ENCODE results near the gene ZNF77. TPM values are rescaled to one million over a fixed set of nuclear protein-coding genes. Genes with fewer than 3 reads are reported as not detected.

ZNF77 gene
- total and polyA plus RNA-seq, 9 donors = 3.0 to 7.4 (median 5.2) TPM

DNA sequence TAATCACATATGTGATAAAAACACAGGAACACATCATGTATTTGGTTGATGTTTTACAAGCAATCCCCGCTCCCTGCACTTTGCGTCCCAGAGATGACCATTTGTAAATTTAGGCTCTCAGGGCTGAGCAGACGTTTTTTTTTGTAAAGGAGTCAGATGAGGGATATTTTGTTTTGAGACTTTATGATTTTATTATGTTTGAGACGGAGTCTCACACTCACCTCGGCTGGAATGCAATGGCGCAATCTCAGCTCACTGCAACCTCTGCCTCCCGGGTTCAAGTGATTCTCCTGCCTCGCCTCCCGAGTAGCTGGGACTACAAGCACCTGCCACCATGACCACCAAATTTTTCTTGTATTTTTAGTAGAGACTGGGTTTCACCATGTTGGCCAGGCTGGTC lies 34.0 kb upstream of the ZNF77 start:
- Histone ChIP-seq H3K27me3 (no peaks in the 10 kb centered on the region), H3K9me3 (no peaks in the 10 kb centered on the region), H3K4me3 (no peak overlapping the region), H3K4me1 (ENCODE audit: insufficient read depth) (peaks cover 18% of the 10 kb centered on the region), H3K36me3 (no peaks in the 10 kb centered on the region), H3K27ac (no peak overlapping the region)
- no peak for TF ChIP-seq EP300 (IDR thresholded peaks at IDR 0.05)
- TF ChIP-seq POLR2A (IDR thresholded peaks at IDR 0.05) = no peak
- TF ChIP-seq, protein P1, sequence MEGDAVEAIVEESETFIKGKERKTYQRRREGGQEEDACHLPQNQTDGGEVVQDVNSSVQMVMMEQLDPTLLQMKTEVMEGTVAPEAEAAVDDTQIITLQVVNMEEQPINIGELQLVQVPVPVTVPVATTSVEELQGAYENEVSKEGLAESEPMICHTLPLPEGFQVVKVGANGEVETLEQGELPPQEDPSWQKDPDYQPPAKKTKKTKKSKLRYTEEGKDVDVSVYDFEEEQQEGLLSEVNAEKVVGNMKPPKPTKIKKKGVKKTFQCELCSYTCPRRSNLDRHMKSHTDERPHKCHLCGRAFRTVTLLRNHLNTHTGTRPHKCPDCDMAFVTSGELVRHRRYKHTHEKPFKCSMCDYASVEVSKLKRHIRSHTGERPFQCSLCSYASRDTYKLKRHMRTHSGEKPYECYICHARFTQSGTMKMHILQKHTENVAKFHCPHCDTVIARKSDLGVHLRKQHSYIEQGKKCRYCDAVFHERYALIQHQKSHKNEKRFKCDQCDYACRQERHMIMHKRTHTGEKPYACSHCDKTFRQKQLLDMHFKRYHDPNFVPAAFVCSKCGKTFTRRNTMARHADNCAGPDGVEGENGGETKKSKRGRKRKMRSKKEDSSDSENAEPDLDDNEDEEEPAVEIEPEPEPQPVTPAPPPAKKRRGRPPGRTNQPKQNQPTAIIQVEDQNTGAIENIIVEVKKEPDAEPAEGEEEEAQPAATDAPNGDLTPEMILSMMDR (IDR thresholded peaks at IDR 0.05) = no peak
- 41 to 54% (median 51%) methylated on average over 9 of the region's 9 CpGs for WGBS, 3 donors
- intact Hi-C loops (cut with DNase I) = no loop called here
- no peak for DNase-seq

DNA sequence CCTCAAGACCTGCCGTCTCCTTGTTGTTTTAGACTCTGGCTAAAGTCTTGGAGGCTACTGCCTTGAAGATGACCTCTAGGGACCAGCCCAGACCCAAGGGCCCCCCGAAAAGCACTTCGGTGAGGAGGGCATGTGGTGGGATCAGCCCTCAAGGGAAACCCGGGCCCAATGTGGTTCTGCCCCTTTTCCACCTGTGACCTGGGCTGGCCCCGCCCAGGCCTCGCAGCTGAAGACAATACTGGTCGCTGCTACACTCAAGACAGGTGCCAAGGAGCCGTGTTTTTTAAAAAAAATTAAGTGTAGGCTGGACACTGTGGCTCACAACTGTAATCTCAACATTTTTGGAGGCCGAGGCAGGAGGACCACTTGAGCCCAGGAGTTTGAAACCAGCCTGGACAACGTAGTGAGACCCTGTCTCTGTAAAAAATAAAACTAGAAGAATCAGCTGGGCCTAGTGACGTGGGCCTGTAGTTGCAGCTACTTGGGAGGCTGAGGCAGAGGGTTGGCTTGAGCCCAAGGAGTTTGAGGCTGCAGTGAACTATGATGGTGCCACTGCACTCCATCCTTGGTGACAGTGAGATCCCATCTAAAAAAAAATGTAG lies 33.5 kb upstream of the ZNF77 start:
- H3K36me3 ChIP-seq = no peaks in the 10 kb centered on the region
- H3K27ac ChIP-seq = peak overlapping the region in 1 of 2 donors; percentile 17
- H3K4me3 ChIP-seq = no peak overlapping the region
- no peaks in the 10 kb centered on the region for H3K9me3 ChIP-seq
- intact Hi-C loops (cut with DNase I) = no loop called here
- TF ChIP-seq POLR2A (IDR thresholded peaks at IDR 0.05) = no peak
- TF ChIP-seq, protein P1 (IDR thresholded peaks at IDR 0.05) = no peak
- 80 to 82% (median 80%) methylated on average over 11 of the region's 11 CpGs for WGBS, 3 donors
- peaks cover 14% of the 10 kb centered on the region for H3K4me1 ChIP-seq (ENCODE audit: insufficient read depth)
- no peak for DNase-seq
- no peaks in the 10 kb centered on the region for H3K27me3 ChIP-seq

DNA sequence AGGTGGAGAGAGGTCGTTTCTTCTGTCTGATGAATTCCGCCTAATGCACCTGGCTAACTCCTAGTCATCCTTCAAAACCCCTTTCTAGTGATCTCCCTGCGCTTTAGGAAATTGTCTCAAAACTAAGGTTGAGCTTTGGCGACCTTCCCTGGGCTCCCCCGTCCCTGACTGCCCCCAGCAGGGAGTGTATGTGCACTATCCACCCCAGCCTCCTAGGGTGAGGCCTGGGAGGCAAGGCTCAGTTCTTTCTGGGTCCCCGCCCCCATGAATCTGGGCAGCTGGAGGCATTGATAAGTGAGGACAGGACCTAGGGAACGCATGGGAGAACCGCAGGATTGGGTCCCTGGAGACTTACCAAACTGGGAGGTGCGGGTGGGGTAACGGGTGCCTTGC lies 33.0 kb upstream of the ZNF77 start:
- Histone ChIP-seq H3K27me3 (no peaks in the 10 kb centered on the region), H3K4me1 (ENCODE audit: insufficient read depth) (peaks cover 11% of the 10 kb centered on the region), H3K36me3 (no peaks in the 10 kb centered on the region), H3K27ac (peak overlapping the region in 1 of 2 donors; percentile 17), H3K9me3 (no peaks in the 10 kb centered on the region), H3K4me3 (no peak overlapping the region)
- TF ChIP-seq EP300 (IDR thresholded peaks at IDR 0.05) = no peak
- TF ChIP-seq, protein P1 (IDR thresholded peaks at IDR 0.05) = no peak
- TF ChIP-seq POLR2A (IDR thresholded peaks at IDR 0.05) = no peak
- no peak for DNase-seq
- intact Hi-C loops (cut with DNase I) = no loop called here
- 57 to 64% (median 60%) methylated on average over 10 of the region's 10 CpGs for WGBS, 3 donors

DNA sequence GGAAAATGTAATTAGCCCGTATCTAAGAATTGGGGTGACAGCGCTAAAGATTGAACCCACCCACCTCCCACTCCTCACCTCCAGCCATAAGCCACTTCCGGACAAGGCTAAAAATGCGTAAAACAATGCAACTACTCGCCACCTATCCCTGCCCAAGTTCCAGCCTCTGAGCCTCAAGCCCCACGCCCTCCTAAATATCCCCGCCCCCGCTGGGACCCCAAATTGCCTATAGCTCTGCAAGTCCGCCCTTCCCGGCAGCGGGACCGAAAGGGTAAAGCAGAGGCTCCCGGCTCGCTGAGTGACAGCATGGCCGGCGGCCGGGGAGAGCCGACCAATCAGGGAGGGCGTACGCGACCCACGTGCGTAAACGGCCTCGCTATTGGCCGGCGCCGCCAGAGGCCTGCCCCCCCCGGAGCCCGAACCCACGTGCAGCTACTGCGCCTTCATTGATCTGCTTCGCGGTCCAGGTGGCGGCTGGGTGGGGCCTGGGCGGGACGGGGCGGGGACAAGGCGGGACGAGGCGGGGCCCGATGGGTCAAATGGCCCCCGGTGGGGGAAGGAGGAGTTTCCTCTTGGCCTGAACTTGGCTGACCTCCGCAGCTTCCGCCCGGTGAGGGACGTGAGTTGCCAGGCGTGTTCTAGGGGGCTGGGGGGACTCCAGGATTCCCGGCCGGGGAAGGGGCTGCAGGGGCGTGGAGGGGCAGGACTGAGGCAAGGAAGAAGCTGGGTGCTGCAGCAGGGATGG lies 32.4 kb upstream of the ZNF77 start, which contains the start of gene TLE6:
Gene TLE6, plus strand, starts transcription at position 564 of the 745 bp plus-strand sequence. CDS start 670 bp downstream, outside the sequence.
- peaks cover 7% of the 10 kb centered on the region for H3K4me1 ChIP-seq (ENCODE audit: insufficient read depth)
- TF ChIP-seq EP300 (IDR thresholded peaks at IDR 0.05) (no peak), POLR2A (IDR thresholded peaks at IDR 0.05) (no peak)
- TF ChIP-seq, protein P1 (IDR thresholded peaks at IDR 0.05) = no peak

More for the DNA sequence above, 32.4 kb upstream of the ZNF77 start, which contains the start of gene TLE6:
- DNase-seq = peak; percentile 92 to 97 (median 94)
- intact Hi-C loops (cut with DNase I) = no loop called here
- no peaks in the 10 kb centered on the region for H3K27me3 ChIP-seq
- peak within 1 kb of the TSS in 1 of 2 donors; percentile 17 for H3K27ac ChIP-seq
- no peaks in the 10 kb centered on the region for H3K9me3 ChIP-seq
- 0 to 1% (median 0%) methylated on average over 42 to 51 of the region's 51 CpGs for WGBS, 3 donors
- no peaks in the 10 kb centered on the region for H3K36me3 ChIP-seq
- peak within 1 kb of the TSS; percentile 43 for H3K4me3 ChIP-seq

Data from ovary (tissue), 9 donors.